AG09309 (cell line): ENCODE measurements around the gene LTA.

Experiments
- DNase-seq: peaks from one replicate; pipeline ENCODE4 v3.0.0-alpha.2; 2010; ENCODE audit warnings: low read depth
- H3K4me3 ChIP-seq: 2 replicates; pipeline ENCODE4 v1.5.1; 2011; ENCODE audit warnings: mild to moderate bottlenecking, low read depth, low read length, moderate library complexity; ENCODE audit not compliant: control insufficient read depth
- CTCF ChIP-seq: IDR thresholded peaks from 2 replicates; pipeline ENCODE4 v1.5.1; 2011; ENCODE audit warnings: mild to moderate bottlenecking, low read depth, low read length, inconsistent platforms; ENCODE audit not compliant: insufficient read depth, control insufficient read depth; ENCODE audit errors: missing control alignments

Gene LTA

GRCh38 chr6:31572041-31572911, at the start of gene LTA:
LTA (plus strand) TSS chr6:31572289; CDS start chr6:31572743, 454 bp downstream.
- no peak within 1 kb of the TSS for H3K4me3 ChIP-seq
- no peak for TF ChIP-seq CTCF
- no peak for DNase-seq

GRCh38 chr6:31525553-31525931, 46.5 kb upstream of the LTA start:
- no peak for DNase-seq
- no peak for TF ChIP-seq CTCF
- H3K4me3 ChIP-seq = no peak overlapping the region

- no peak overlapping the region for H3K4me3 ChIP-seq
- no peak for DNase-seq
- no peak for TF ChIP-seq CTCF
Measured at GRCh38 chr6:31525932-31526591, 46.0 kb upstream of the LTA start.

GRCh38 chr6:31528307-31528777, 43.7 kb upstream of the LTA start:
- no peak overlapping the region for H3K4me3 ChIP-seq
- TF ChIP-seq CTCF = no peak
- no peak for DNase-seq

GRCh38 chr6:31528821-31529328, 43.2 kb upstream of the LTA start, which contains the start of gene MCCD1:
MCCD1 (plus strand) TSS chr6:31528962; CDS start chr6:31529015, 53 bp downstream.
- H3K4me3 ChIP-seq = no peak within 1 kb of the TSS
- no peak for DNase-seq
- no peak for TF ChIP-seq CTCF

GRCh38 chr6:31529329-31530150, 42.5 kb upstream of the LTA start:
- TF ChIP-seq CTCF = no peak
- H3K4me3 ChIP-seq = no peak overlapping the region
- DNase-seq = no peak
